ENCODE measurements around the gene DAPP1. TPM values are rescaled to one million over a fixed set of nuclear protein-coding genes. Genes with fewer than 3 reads are reported as not detected.

DAPP1 gene
- total RNA-seq, 1 donor from 2014 or later, result 0.74 TPM

DNA sequence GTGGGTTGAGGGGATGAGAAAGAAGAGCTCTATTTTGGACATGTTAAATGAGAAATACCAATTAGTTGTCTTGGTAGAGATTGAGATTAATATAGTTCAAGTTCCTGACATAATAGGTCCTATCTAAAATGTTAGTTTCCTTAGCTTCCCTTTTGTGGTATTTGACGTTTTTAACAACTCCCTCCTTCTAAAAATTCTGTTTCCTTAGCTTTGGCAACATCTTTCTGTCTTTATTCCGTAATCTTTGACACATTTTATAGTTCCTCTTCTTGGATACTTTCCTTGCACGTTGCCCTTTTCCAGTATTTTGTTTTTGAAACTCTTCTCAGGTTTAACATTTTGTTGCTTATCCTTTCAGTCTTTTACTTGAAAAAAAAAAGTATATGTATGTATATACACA lies 40.7 kb downstream of the DAPP1 start:
- peaks cover 9% of the 10 kb centered on the region for H3K27me3 ChIP-seq (ENCODE audit: low read depth)
- DNase-seq, result no peak

DNA sequence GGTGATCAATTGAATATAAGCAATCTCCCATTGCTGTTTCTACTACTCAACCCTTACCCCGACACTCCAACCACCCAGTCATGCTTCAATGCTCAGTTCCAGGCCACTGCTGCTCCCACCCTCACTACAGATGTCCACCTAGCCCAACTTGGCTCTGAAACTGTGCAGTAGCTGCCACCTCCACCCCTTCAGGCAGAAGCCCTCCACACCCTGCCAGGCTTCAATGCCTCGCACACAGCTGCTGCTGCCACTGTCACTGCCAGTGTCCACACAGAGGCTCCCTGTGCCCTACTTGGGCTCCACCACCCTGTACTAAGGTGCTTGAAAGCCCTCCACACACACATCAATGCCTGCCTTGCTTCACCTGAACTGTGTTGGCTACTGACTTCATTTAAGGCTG lies 43.0 kb downstream of the DAPP1 start:
- Histone ChIP-seq H3K27me3 (ENCODE audit: low read depth) (peaks cover 9% of the 10 kb centered on the region), H3K4me3 (no peak overlapping the region), H3K9me3 (replicated peaks) (no peaks in the 10 kb centered on the region), H3K36me3 (no peaks in the 10 kb centered on the region), H3K27ac (replicated peaks) (no peak overlapping the region), H3K4me1 (no peaks in the 10 kb centered on the region)
- DNase-seq, result no peak
- TF ChIP-seq CTCF (IDR thresholded peaks at IDR 0.05; ENCODE audit: borderline replicate concordance), result no peak
- intact Hi-C loops (cut with micrococcal nuclease), result no loop called here

More for the DNA sequence above, 40.7 kb downstream of the DAPP1 start:
- Histone ChIP-seq H3K4me3 (no peak overlapping the region), H3K27ac (replicated peaks) (no peak overlapping the region), H3K4me1 (no peaks in the 10 kb centered on the region), H3K9me3 (replicated peaks) (no peaks in the 10 kb centered on the region), H3K36me3 (no peaks in the 10 kb centered on the region)
- intact Hi-C loops (cut with micrococcal nuclease), result no loop called here
- no peak for TF ChIP-seq CTCF (IDR thresholded peaks at IDR 0.05; ENCODE audit: borderline replicate concordance)

DNA sequence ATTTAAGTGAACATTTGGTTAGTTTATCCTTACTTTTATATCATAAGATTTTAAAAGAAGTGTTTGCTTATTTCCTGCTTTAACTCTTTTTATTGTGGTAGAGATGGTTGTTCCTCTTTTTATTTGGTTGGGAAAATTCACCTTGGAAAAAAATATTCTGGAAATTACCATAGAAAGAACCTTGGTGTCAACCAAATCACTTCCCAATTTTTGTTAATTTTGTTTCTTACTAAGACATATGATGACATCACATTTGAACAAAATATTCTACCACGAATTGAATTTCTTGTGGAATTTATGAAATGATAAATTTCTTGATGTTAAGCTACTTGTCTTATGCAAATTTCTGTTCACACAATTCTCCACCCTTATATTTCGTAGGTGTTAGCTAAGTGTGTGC lies 43.9 kb downstream of the DAPP1 start:
- no peak for TF ChIP-seq CTCF (IDR thresholded peaks at IDR 0.05; ENCODE audit: borderline replicate concordance)
- no peak overlapping the region for H3K27ac ChIP-seq (replicated peaks)
- intact Hi-C loops (cut with micrococcal nuclease), result no loop called here
- H3K27me3 ChIP-seq (ENCODE audit: low read depth), result peaks cover 9% of the 10 kb centered on the region
- H3K9me3 ChIP-seq (replicated peaks), result no peaks in the 10 kb centered on the region
- H3K4me1 ChIP-seq, result no peaks in the 10 kb centered on the region
- no peak for DNase-seq
- H3K4me3 ChIP-seq, result no peak overlapping the region
- H3K36me3 ChIP-seq, result no peaks in the 10 kb centered on the region

DNA sequence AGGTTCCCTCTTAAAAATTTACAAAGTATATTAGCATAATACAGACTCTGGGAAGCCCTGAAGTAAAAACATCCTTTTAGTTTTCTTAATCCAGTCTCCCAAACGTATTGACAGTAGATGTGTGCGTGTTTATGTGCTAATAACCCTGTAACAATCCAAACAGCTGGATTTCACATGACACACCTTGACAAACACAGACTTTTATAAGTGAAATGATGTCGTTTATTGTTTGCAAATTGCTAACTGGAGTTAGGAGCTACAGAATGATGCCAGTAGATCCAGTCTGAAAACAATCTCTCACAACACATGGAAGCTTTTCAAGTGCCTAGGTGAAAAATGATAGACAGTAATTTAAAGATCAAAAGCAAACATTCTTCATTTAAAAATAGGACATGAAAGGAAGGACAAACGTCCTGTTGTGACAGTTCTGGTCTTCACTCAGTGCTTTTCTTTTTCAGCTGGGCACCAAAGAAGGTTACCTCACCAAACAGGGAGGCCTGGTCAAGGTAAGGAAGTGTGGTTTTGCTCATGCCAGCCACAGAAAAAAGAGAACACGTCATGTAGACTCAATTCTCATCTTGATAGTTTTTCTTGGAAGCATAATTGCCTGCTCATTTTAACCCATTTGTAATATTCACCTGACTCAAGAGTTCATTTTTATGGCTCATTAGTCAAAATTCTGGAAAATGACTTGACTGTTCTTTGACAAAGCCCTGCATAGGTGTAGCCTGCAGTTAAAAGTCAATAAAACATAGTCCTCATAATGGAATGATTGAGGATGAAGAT lies 44.7 kb downstream of the DAPP1 start:
- TF ChIP-seq CTCF (IDR thresholded peaks at IDR 0.05; ENCODE audit: borderline replicate concordance), result no peak
- no peaks in the 10 kb centered on the region for H3K9me3 ChIP-seq (replicated peaks)
- H3K27ac ChIP-seq (replicated peaks), result no peak overlapping the region
- H3K27me3 ChIP-seq (ENCODE audit: low read depth), result peaks cover 9% of the 10 kb centered on the region
- H3K4me1 ChIP-seq, result no peaks in the 10 kb centered on the region
- DNase-seq, result no peak
- H3K4me3 ChIP-seq, result no peak overlapping the region
- H3K36me3 ChIP-seq, result no peaks in the 10 kb centered on the region
- intact Hi-C loops (cut with micrococcal nuclease), result no loop called here

DNA sequence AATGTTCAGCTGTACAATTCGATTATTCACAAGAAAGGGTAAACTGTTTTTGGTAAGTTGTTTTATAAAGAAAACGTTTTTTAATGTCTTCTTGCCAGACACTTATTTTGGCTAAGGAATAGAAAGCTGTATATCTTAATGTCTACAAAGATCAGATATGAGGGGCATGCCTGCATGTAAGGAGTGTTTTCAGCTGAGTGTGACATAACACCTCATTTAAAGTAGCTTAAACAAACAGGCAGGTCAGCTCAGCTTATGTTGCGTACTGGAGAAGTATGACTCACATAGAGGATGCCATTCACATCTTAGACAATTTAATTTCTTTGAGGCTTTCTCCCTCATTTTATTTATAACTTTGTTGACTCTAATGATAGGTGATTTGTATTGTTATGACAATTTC lies 47.2 kb downstream of the DAPP1 start:
- DNase-seq, result no peak
- intact Hi-C loops (cut with micrococcal nuclease), result no loop called here
- no peak for TF ChIP-seq CTCF (IDR thresholded peaks at IDR 0.05; ENCODE audit: borderline replicate concordance)
- Histone ChIP-seq H3K9me3 (replicated peaks) (no peaks in the 10 kb centered on the region), H3K27me3 (ENCODE audit: low read depth) (peaks cover 9% of the 10 kb centered on the region), H3K4me1 (no peaks in the 10 kb centered on the region), H3K27ac (replicated peaks) (no peak overlapping the region), H3K4me3 (no peak overlapping the region), H3K36me3 (no peaks in the 10 kb centered on the region)

Measured in left ventricle myocardium inferior (tissue), 1 donor.